Fibroblast of upper back skin (primary cell): Measurements from ENCODE around the gene UBA52.
"Not testable (repeated sequence)": the region's sequence is repeated elsewhere in the genome, so short reads cannot be mapped to it uniquely, and the experiment has no call there.

ENCODE experiments used
- DNase-seq: peaks from one replicate; pipeline ENCODE4 v3.0.0-alpha.2; 2013

UBA52 gene

DNA sequence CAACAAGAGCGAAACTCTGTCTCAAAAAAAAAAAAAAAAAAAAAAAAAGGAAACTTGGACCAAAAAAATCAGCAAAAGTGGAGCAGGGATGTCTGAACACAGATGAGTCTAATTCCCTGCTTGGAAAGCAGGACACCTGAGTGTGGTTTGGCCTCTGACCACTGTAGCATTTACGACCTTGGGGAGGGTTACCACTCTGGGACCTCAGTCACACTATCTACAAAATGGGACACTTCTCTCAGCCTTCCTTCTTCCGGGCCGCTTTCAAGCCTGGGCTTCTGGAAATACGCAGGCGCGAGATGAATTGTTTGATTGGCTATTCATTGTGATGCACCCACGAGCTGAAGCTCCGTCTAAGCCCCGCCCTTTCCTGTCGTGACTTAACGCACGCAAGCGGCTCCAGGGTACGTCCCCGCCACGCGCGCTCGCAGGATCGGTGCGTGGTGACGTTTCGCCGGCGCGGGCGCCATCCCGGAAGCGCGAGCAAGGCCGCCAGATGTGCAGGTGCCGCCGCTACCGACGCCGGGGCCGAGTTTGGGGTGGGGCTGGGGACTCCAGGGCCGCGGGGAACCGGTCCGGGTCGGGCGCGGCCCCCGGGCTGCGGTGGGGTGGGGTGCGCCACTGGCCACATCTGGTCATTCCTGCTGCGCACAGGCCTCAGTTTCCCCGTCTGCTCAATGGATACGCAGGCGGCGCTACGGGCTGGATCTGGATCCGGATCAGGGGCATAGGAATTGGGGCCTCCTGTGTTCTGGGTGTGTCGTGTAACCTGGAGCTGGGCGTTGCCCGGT is 14.1 kb upstream of the UBA52 start, which contains the start of gene KXD1:
TSS of gene KXD1 (plus strand) at position 460 of the 791 bp plus-strand sequence. CDS start 4,187 bp downstream, outside the sequence.
- peak; percentile 99 for DNase-seq

DNA sequence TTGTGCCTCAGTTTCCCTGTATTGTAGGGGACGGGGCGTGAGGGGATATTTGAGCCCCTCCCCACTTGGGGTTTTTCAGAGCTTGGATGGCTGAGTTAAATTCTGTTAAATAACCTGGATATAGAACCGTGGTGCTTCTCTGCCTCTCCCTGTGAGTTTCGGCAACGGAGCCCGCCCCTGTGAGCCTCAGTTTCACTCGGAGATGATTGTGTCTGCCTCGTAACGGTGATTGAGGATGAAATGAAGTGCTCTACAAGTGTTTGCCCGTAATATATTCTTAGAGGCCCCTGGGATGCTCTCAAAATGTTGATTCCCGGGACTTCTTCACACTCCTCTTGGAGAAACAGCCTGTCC is 13.5 kb upstream of the UBA52 start:
- DNase-seq, result no peak

DNA sequence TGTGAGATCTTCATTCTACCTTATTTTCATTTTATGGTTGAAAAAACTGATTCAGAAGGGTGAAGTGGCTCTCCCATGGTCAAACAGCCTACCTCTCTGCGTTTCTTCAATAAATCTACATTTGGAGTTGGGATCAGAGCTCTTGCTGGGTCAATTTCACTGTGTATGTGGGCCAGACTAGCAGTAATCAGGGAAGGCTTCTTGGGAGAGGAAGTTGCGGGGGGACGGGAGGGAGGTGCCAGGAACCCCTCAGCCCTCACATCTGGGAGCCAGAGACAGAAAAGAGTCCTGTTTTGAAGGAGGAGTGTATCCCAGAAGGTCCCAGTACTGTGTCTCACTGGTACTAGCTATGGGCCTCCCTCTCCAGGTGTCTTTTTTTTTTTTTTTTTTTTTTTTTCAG is 13.1 kb upstream of the UBA52 start:
- no peak for DNase-seq

DNA sequence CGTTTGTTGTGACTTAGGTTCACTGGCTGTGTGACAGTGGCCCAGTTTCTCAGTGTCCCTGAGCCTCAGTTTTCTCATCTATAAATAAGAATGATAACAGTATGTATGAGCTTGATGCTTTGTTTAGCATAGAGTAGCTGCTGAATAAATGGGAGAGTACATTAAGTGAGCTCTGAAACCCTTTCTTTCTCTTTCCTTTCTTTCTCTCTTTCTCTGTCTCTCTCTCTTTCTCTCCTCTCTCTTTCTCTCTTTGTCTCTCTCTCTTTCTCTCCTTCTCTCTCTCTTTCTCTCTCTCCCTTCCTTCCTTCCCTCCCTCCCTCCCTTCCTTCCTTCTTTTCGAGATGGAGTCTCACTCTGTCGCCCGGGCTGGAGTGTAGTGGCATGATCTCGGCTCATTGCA is 12.0 kb upstream of the UBA52 start:
- DNase-seq, result no peak

DNA sequence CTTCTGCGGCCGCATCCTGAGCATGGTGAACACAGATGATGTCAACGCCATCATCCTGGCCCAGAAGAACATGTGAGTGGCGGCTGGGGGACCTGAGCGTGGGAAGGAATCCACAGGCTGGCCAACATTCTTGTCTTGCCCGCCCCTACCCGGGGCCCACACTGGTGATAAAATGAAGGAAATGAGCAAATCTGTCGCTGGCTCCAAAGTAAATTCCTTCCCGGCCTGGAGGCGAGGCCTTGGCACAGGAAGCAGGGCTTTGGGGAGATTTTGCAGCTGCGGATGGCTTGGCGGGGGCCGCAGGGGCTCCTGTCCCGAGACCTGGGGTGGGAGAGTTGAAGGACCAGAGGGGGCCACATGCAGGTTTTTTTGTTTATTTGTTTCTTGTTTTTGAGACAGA is 9.6 kb upstream of the UBA52 start:
- no peak for DNase-seq

DNA sequence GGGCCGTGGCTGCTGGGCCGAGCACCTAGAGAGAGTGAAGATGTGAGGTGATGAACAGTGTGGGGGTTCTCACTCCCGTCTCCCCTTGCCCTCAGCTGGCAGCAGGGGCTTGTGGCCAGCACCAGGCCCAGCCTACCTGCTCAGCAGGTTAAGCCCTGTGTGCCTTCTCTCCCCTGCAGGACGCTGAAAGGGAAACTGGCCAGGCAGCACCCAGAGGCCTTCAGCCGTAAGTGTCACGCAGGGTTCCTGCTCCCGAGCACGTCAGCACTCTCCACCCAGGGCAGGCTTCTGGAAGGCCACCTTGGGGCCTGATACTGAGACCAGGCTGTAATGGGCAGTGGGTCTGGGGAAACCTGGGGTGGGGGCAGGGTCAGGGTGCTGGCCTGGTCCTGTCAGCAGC is 4.7 kb upstream of the UBA52 start:
- DNase-seq, result no peak

DNA sequence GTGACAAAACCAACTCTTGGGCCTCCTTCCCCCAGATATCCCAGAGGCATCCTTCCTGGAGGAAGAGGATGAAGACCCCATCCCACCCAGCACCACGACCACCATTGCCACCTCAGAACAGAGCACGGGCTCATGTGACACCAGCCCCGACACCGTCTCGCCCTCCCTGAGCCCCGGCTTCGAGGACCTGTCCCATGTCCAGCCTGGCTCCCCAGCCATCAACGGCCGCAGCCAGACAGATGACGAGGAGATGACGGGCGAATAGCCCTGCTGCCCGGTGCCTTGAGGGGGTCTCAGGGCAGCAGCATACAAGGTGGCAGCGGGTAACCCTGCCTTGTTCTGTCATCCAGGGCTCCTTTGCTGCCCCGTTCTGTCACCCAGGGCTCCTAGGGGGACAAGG is 3.3 kb upstream of the UBA52 start:
- no peak for DNase-seq

DNA sequence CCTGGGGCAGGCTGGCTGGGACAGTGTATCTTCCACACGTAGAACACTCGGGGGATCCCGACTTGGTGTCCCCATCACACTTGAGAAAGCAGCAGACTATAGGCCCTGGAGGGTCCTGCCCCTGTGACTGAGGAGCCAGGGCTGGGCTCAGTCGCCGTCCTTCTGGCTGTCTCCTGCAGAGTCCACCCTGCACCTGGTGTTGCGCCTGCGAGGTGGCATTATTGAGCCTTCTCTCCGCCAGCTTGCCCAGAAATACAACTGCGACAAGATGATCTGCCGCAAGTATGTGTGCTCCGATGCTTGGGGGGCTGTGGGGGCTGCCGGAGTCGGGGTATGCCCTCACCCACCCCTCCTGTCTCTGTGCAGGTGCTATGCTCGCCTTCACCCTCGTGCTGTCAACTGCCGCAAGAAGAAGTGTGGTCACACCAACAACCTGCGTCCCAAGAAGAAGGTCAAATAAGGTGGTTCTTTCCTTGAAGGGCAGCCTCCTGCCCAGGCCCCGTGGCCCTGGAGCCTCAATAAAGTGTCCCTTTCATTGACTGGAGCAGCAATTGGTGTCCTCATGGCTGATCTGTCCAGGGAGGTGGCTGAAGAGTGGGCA is 3.1 kb downstream of the UBA52 start:
- DNase-seq, result no peak

DNA sequence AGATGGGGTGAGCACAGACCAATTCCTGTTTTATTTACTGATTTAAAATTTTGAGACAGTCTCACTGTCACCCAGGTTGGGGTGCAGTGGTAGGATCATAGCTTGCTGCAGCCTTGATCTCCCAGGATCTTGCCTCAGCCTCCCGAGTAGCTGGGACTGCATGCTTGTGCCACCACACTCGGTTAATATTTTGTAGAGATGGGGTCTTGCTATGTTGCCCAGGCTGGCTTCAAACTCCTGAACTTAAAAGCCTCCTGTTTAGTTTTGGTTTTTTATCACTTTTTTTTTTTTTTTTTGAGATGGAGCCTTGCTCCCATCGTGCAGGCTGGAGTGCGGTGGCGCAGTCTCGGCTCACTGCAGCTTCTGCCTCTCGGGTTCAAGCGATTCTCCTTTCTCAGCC is 4.7 kb downstream of the UBA52 start:
- DNase-seq, result no peak

DNA sequence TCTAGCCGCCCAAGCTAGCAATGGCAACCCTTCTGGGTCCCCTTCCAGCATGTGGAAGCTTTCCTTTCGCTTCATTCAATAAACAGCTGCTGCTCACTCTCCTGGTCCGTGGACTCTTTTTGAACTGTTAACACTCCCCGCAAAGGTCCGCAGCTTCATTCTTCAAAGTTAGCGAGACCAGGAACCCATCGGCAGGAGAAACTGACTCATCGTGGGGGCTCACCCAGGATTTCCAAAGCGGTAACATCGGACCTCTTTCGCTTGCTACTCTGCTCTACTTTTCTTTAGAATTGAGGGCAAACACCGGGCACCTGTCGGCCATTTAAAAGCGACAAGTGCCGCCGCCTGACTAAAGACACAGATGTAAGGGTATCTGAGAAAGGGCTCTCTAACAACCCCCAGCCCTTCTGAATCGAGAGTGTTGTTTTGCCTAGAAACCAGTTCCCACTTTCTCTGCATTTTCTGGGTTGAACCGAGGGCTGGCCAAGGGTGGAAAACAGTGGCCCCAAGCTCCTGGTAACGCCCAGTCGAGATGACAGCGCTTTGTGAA is 5.8 kb downstream of the UBA52 start:
- no peak for DNase-seq

DNA sequence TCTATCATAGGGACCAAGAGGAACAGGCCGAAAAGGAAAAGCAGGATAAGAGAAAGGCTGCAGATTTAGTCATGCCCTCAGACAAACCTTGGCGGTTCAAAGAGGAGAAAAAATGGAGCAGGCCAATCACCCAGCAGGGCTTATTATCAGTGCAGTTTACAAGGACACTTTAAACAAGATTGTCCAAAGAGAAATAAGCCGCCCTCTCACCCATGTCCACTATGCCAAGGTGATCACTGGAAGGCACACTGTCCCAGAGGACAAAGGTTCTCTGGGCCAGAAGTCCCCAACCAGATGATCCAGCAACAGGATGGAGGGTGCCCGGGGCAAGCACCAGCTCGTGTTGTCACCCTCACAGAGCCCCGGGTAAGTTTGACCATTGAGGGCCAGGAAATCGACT is 8.7 kb downstream of the UBA52 start:
- DNase-seq, result no peak

DNA sequence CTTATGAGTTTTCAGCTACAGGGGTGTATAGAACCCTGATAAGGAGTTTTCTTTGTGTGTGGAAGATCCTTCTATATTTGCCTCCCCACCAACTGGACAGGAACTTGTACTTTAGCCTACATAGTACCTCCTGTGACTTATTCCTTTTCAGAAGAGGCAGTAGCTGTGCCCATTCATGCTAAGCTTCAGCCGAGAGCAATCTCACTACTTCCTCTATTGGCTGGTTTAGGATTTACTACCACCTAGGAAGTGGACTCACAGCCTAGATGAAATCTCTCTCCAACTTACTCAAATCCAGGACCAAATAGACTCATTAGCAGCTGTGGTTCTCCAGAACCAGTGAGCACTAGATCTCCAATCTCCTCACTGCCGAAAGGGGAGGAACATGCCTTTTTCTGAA is 14.6 kb downstream of the UBA52 start:
- no peak for DNase-seq

DNA sequence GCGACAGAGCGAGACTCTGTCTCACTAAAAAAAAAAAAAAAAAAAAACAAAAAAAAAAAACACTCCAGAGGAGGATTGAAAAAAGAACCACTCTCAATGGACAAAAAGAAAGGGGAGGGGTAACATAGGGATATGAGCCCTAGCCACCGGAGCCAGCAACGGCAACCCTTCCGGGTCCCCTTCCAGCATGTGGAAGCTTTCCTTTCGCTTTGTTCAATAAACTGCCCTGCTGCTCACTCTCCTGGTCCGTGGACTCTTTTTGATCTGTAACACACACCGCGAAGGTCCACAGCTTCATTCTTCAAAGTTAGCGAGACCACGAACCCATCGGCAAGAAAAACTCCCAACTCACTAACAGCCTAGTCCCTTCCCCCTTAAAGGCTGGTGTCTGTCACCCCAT is 15.9 kb downstream of the UBA52 start:
- no peak for DNase-seq

DNA sequence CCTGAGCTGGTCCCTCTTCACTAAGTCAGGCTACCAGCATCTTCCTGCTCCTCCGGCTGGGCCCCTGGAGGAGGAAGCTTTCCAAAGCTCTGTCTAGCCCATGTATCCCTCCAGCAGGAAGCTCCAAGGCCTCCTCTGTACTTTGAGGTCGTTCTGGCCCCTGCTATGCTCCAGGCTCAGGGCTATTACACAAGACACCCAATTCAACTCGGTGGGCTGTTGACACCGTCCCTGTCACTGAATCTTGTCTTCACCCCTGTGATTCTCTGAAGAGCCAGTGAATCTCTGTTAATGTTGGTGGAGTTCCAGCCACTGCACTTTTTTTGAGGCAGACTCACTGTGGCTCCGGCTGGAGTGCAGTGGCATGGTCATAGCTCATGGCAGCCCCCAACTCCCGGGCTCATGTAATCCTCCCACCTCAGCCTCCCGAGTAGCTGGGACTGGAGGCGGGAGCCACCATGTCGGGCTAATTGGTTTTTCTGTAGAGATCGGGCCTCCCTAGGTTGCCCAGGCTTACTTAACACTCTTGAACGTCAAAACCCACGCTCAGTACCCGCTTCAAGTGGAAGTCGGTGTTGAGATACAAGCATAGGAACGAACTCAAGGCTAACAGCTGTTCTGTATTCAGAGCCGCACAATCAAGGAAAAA is 16.4 kb downstream of the UBA52 start:
- DNase-seq, result no peak

DNA sequence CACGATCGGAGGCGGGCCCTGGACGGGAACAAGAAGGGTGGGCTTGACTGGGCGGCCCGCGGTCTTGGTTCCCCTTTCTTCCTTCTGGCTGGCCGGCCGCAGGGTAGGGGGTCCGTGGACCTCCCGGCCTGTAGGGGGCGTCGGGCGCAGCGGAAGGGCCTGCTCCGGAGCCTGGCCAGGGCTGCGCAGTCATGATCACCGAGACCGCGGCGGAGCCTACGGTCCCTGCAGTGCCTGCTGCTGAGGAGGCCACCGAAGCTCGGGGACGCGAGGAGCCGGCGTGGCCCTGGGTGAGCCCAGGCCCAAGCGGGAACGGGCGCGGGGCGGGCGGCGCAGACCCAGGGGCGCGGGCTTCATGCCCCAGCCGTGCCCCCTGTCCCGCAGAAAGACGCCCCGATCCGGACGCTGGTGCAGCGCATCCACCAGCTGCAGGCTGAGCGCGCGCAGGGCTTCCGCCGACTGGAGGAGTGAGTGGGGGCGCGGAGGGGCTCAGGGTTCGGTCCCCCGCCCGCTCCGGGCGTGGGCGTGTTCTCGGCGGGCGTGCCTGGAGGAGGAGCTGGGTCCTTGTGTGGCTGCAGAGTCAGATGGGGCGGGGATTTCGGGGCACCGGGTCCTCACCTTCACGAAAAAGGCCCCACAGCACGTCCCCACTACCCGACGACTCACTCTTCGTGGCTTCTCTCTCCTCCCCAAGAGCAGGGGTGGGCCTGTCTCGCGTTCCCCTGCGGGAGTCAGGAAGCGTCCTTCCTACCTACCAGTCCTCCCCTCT is 17.1 kb downstream of the UBA52 start, which contains the start of gene REX1BD:
TSS of gene REX1BD (plus strand) at position 188 of the 769 bp plus-strand sequence. CDS start at position 192, 4 bp downstream.
- peak; percentile 72 for DNase-seq

DNA sequence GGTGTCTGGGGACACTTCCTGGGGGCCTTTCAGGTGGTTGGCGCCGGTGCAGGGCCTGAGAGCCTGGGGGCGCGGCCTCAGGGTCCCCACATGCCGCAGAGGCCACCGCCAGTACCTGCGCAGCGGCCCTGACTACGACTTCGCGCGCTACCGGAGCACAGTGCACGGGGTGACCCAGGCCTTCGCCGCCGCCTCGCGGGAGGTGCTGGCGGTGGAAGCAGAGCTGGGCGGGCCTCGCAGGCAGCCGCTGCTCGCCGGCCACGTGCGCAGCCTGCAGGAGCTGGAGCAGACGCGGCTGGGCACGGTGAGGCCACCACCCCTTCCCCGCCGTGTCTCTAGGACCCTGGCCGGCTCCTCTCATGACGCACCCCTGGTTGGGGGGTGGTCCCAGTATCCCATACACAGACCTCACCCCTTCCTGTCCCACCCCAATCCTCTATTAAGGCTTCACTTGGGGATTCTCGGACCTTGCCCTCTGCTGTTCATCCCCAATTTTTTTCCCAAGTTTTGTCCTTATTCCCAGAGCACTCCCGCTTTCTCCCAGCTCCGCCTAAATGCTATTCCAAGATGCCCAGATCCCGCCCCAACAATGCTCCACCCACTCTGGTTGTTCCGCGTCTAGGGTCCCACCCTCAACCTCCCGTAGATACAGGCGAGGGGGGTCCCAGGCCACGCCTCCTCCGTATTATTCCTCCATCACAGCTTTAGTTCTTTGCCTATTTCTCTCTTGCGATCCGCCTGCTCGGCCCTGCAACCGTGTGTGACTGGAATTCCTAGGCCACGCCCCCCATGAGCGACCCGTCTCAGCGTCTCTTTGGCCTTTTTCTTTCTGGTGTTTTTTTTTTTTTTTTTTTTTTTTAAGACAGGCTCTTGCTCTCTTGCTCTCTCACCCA is 18.0 kb downstream of the UBA52 start:
- peak; percentile 68 for DNase-seq

DNA sequence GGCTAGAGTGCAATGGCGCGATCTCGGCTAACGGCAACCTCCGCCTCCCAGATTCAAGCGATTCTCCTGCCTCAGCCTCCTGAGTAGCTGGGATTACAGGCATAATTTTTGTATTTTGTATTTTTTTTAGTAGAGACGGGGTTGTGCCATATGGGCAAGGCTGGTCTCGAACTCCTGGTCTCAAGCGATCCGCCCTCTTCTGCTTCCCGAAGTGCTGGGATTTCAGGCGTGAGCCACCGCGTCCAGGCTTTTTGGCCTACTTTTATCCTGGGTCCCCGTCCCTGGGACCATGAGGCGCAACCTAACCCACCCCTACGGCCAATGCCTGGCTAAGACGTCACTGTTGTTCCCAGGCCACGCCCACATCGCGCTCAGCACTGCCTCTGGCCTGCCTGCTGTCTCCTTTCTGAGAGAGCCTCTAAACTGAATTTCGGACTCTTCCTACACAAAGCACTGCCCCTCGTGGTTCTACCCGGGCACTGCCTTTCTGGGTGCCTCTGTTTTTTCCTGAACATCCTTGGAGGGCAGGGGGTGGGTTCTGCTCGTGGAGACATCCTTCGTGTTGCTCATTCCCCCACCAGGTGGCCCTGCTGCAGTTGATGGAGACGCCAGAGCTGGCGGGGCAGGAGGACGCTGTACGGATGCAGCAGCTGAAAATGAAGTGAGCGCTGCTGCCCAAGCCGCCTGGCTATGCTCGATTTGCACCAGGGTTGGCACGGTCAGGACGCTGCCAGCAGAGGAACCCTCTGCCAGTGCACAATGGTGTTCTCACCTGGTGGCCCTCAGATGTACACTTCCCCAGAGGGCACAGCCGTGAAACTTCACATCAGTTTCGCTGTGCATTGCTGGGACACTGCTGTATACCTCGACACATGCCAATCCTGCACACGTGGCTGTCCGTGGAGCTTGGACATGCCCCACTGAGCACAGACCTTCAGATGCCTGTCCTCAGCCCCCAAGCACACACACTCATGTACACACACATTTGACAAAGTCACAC is 18.9 kb downstream of the UBA52 start:
- peak; percentile 85 for DNase-seq

DNA sequence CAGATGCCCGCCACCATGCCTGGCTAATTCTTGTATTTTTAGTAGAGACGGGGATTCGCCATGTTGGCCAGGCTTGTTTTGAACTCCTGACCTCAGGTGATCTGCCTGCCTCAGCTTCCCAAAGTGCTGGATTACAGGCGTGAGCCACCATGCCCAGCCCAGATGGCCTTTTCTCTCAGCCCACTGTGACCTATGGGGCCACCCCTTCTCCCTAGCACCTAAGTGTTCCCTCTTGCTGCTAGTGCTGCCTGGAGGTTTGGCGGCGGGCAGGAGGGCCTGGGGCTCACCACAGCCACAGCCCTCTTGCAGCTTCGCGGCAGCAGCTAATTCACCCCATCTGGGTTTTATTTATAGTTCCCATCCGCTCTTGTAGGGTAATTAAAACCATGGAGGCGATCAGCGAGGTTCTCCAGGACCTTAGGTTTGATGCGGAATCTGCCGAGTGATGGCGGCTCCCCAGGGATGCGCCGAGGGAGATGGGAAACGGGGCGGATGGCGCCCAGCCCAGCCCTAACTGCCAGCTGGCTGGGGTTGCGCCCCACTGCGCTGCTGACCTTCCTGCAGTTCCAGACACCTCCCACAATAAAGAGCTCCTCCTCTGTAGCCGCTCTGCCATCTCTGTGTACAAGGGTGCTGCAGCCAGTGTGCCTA is 20.2 kb downstream of the UBA52 start:
- peak; percentile 79 for DNase-seq

DNA sequence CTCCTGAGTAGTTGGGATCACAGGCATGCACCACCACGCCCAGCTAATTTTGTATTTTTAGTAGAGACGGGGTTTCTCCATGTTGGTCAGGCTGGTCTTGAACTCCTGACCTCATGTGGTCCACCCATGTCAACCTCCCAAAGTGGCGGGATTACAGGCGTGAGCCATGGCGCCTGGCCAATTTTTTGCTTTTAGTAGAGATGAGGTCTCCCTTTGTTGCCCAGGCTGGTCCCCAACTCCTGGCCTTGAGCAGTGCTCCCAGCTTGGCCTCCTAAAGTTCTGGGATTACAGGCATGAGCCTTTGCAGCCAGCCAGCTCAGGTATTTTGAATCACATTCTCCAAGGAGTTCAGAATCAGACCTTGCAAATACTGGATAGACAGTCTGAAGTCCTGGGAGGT is 21.1 kb downstream of the UBA52 start:
- DNase-seq, result not testable (repeated sequence)
